Stomach (tissue), 4 donors: ENCODE results near the gene HLA-DOB.
A peak's percentile ranks its signal among the peaks of the same experiment; 100 is the strongest.

ENCODE experiments used
- CTCF ChIP-seq, 7 experiments: fragments of 450-650 bp in 4 of 7; fragments of 200-600 bp in 3 of 7; sonication (generic) in 3 of 7; IDR thresholded peaks; one replicate each; pipeline ENCODE4 v1.5.1; 2016 to 2019; ENCODE audit warnings: antibody characterized with exemption in 7 of 7, control low read depth in 2 of 7, mild to moderate bottlenecking in 1 of 7
- EP300 ChIP-seq: sonication (generic); formaldehyde crosslinking; IDR thresholded peaks from one replicate; pipeline ENCODE4 v1.6.1; 2017; ENCODE audit warnings: antibody characterized with exemption
- POLR2A ChIP-seq, 4 donors: fragments of 450-650 bp; IDR thresholded peaks; one replicate each; pipeline ENCODE4 v1.6.1; 2016; ENCODE audit warnings: antibody characterized with exemption in 4 of 4, control low read depth in 2 of 4, mild to moderate bottlenecking in 1 of 4, moderate library complexity in 1 of 4
- POLR2AphosphoS5 ChIP-seq, 3 donors: sonication (generic); formaldehyde crosslinking; IDR thresholded peaks; one replicate each; pipeline ENCODE4 v1.6.1; 2016; ENCODE audit warnings: antibody characterized with exemption in 3 of 3

GRCh38 chr6:32843979-32844838, 27.4 kb upstream of the HLA-DOB start, which contains the start of gene PSMB8:
- TF ChIP-seq CTCF (IDR thresholded peaks at IDR 0.05): peak in 1 of 7 experiments; percentile 27
- TF ChIP-seq POLR2AphosphoS5 (IDR thresholded peaks at IDR 0.05): peak; percentile 84 to 99 (median 98)
- TF ChIP-seq POLR2A (IDR thresholded peaks at IDR 0.05): peak in 2 of 4 donors; percentile 36 to 45
- TF ChIP-seq EP300: no peak
